ENCODE results near the gene CASQ2.

- no peak for TF ChIP-seq CTCF (IDR thresholded peaks at IDR 0.05)
- TF ChIP-seq POLR2A (IDR thresholded peaks at IDR 0.05): no peak
These were observed 99.9 kb downstream of the CASQ2 start for GRCh38 chr1:115668579-115668978.

Data from testis (tissue), 2 donors.